HG03432 (cell line): ENCODE results near the gene LMO4.

ENCODE experiments used
- ATAC-seq: cut with Tn5 transposase; IDR thresholded peaks from one replicate; pipeline ENCODE4 v1.9.1; 2021; ENCODE audit warnings: mild to moderate bottlenecking, moderate library complexity; ENCODE audit not compliant: unreplicated experiment

LMO4 gene

GRCh38 chr1:87327376-87328271, 1.1 kb upstream of the LMO4 start:
- ATAC-seq = no peak

GRCh38 chr1:87329051-87329525, 408 bp downstream of the LMO4 start:
- ATAC-seq = no peak

GRCh38 chr1:87329526-87330056, 911 bp downstream of the LMO4 start:
- ATAC-seq = no peak

- ATAC-seq = no peak
These were observed 1.6 kb downstream of the LMO4 start for GRCh38 chr1:87330057-87330884.

- ATAC-seq = no peak
These were observed 2.2 kb downstream of the LMO4 start for GRCh38 chr1:87330885-87331364.

GRCh38 chr1:87331365-87332241, 2.9 kb downstream of the LMO4 start:
- ATAC-seq = peak; percentile 27

- ATAC-seq = no peak
These were observed 5.1 kb downstream of the LMO4 start for GRCh38 chr1:87333692-87334347.

GRCh38 chr1:87334351-87335174, 5.9 kb downstream of the LMO4 start:
- ATAC-seq = no peak

GRCh38 chr1:87335175-87335884, 6.7 kb downstream of the LMO4 start:
- ATAC-seq = peak; percentile 56

- ATAC-seq = no peak
These were observed 8.0 kb downstream of the LMO4 start for GRCh38 chr1:87336623-87337067.

- ATAC-seq = no peak
These were observed 8.9 kb downstream of the LMO4 start for GRCh38 chr1:87337606-87338005.

- ATAC-seq = no peak
These were observed 9.9 kb downstream of the LMO4 start for GRCh38 chr1:87338566-87338965.

- no peak for ATAC-seq
These were observed 15.6 kb downstream of the LMO4 start for GRCh38 chr1:87344231-87344630.

- ATAC-seq = no peak
These were observed 17.6 kb downstream of the LMO4 start for GRCh38 chr1:87346130-87346814.

GRCh38 chr1:87348341-87349019, 19.8 kb downstream of the LMO4 start:
- ATAC-seq = no peak

GRCh38 chr1:87349036-87349435, 20.4 kb downstream of the LMO4 start:
- ATAC-seq = no peak

- ATAC-seq = no peak
These were observed 27.2 kb downstream of the LMO4 start for GRCh38 chr1:87355894-87356293.
